A673 (cell line): Measurements from ENCODE around the gene EEFSEC.

ENCODE experiments used
- EZH2 ChIP-seq: fragments of 200-600 bp; sonication (generic); IDR thresholded peaks from 2 replicates; pipeline ENCODE4 v1.6.1; 2017; ENCODE audit warnings: borderline replicate concordance, low read depth, mild to moderate bottlenecking, mixed read lengths, antibody characterized with exemption, low read length; ENCODE audit not compliant: poor library complexity, severe bottlenecking
- TF ChIP-seq, protein P1 (sequence below): fragments of 300-800, 200-600 bp; sonication (generic); conservative IDR thresholded peaks from 2 replicates; pipeline ENCODE4 v1.5.1; 2017; ENCODE audit warnings: low read depth, mild to moderate bottlenecking, antibody characterized with exemption, low read length, moderate library complexity, mixed read lengths

DNA sequence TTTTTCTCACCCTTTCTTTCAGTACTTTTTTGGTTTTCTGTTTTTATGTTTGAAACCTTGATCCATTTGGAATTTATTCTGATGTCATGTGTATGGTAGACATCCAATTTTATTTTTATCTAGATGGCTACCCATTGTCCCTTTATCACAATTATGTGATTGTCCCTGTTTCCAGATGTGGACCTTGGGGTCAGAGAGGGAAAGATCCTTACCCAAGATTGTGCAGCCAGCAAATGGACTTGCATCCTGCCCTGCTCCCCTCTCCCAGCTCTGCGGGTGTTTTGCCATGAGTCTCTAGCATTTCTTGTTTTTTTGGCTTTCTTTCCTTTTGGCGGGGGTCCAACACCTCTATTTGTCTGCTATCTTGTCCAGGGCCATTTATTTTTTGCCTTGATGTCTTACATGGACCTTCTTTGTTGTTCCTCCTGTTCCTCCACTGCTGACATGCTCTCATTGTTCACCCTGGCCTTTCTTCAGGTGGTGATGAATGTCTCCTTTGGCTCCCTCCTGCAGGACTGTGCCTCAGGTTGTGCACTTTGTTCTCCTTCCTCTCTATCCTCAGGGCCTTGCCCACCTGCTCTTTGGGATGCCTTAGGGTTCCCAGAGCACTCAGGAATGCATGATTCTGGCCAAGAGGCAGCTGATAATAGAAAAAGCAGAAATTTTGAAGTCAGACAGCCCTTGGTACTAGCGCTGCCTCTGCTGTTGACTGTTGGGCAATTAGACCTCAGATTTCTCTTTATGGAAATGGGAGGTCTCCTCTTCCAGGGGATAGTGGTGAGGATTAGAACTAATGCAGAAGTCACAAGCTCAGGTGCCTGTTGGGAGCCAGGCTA lies 84.3 kb downstream of the EEFSEC start:
- TF ChIP-seq, protein P1, sequence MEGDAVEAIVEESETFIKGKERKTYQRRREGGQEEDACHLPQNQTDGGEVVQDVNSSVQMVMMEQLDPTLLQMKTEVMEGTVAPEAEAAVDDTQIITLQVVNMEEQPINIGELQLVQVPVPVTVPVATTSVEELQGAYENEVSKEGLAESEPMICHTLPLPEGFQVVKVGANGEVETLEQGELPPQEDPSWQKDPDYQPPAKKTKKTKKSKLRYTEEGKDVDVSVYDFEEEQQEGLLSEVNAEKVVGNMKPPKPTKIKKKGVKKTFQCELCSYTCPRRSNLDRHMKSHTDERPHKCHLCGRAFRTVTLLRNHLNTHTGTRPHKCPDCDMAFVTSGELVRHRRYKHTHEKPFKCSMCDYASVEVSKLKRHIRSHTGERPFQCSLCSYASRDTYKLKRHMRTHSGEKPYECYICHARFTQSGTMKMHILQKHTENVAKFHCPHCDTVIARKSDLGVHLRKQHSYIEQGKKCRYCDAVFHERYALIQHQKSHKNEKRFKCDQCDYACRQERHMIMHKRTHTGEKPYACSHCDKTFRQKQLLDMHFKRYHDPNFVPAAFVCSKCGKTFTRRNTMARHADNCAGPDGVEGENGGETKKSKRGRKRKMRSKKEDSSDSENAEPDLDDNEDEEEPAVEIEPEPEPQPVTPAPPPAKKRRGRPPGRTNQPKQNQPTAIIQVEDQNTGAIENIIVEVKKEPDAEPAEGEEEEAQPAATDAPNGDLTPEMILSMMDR, result no peak
- TF ChIP-seq EZH2, result no peak
